SK-MEL-5 (cell line): ENCODE results near the gene IGFALS. TPM values are rescaled to one million over a fixed set of nuclear protein-coding genes. Genes with fewer than 3 reads are reported as not detected.

Source experiments
- DNase-seq: peaks from one replicate; pipeline ENCODE4 v3.0.0-alpha.2; 2016; ENCODE audit warnings: low read depth, low spot score
- in situ Hi-C: cut with HindIII; loops from 2 replicates; pipeline ENCODE4 v1.10.0; 2016; ENCODE audit warnings: low sequenced_read_pairs, high pct_unique_total_duplicates, low pct_unique_long_range_greater_than_20kb
- total RNA-seq: library from RNA; depleted of rRNA; stranded (reverse); fragments of >200 nt; shearing (Covaris generic); gene quantifications from 2 replicates; pipeline ENCODE4 v1.2.3, GENCODE V29; 2014

IGFALS gene
- total RNA-seq, 1 experiment from 2014 or later = not detected

DNA sequence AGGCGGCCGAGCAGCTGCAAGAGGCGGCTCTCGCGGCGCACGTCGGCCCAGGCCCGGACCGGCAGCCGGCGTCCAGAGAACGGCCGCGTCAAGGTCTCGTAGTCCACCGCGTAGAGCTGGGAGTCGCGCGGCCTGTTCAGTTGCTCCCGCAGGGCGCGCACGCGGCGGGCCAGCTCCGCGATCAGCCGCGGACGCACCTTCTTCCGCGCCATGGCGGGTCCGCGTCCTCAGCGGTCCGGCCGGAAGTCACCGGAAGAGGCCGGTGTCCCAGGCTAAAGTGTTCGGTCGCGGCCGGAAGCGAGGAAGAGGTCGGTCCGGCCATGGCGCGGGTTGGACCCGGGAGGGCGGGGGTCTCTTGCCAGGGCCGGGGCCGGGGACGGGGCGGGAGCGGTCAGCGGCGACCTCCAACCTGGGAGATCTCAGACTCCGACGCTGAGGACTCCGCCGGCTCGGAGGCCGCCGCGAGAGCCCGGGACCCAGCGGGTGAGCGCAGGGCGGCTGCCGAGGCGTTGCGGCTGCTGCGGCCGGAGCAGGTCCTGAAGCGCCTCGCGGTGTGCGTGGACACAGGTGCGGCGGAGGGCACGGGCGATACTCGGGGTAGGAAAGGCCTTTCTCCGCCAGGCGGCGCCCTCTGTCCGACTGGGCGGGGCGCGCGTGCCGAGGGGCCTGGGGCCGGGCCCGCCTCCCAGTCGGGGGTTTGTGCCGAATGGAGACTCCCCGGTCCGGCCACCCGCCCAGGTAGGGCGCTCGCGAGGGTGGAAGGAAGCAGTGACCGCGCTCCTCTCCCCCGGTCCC lies 20.4 kb downstream of the IGFALS start, which contains the start of gene MRPS34:
Gene MRPS34, minus strand, starts transcription at position 227 of the 795 bp plus-strand sequence. Its CDS starts 15 bp downstream, at position 212.
- peak; percentile 77 for DNase-seq
- in situ Hi-C loops = no loop called here

DNA sequence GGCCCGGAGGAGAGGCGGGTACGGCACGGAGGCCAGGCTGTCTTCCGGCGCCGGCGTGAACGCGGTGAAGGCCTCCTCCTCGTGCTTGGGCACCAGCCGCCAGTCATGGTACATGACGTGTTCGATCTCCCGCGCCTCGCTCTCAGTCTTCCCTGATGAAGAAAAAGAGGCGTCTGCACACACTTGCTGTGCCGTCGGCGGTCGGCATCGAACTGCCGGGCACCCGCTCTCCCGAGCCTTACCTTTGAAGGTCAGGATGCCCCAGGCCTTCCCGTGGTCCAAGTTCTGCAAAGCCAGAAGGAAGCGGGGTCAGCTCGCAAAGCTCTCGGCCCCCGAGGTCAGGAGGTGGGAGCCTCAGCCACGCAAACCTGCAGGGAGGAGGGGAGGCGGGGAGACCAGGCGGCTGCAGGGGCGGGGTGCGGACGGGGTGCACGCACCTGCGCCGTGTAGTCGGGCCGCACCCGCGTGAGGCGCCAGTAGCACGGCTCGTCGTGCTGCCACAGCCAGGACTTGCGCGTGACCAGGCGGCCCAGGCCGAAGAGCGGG lies 21.1 kb downstream of the IGFALS start, which contains the start of gene EME2:
Gene EME2, plus strand, starts transcription at position 449 of the 546 bp plus-strand sequence. CDS start 418 bp downstream, outside the sequence.
- DNase-seq = no peak
- in situ Hi-C loops = no loop called here

DNA sequence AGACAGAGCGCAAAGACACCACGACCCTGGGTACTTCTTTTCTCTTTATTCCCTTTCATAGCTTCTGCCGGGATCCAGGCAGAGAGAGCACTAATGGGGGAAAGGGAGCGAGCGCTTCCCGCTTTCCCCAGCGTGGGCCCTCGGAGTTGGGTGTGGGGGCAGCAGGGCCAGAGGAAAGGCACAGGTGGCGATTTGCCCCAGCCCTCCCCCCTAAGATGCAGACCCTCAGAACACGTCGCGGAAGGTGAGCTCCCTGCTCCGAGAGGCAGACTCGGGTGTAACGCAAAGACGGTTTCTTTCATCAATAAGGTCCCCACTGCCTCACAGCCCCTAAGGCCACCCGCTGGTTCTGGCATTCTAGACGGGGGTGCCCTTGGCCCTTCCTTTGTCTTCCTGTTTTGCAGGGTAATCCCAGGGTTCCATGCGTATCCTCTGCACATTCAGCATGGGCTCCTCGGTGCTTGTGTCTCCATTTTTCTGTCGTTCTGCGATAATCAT lies 21.6 kb downstream of the IGFALS start:
- in situ Hi-C loops = no loop called here
- DNase-seq = no peak

DNA sequence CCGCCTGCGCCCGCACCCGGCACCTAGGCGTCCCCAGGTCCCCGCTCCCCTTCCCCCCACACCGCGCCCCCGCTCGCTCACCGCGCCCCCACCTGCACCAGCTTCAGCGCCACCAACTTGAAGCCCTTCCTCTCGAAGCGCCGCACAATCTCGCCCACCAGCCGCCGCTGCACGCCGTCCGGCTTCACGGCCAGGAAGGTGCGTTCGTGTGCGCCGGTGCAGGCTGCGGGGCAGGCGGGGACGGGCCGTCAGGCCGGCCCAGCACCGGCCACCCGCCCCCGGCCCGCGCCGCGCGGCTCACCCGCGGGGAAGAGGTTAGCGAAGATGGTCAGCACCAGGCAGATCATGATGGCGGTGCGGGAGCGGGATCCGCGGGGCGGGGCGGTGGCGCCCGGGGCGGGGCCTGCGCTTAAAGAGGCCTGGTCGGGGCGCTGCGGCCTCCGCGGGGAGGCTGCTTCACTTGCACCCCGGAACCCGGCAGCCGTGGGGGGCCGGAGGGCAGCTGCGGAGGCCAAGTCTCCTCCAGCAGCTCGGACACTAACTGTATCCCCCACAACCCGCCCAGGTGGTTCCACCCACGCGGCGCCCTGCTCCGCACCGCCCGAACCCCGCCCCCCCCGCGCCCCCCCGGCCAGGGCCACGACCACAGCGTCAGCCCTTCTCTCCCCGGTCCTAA lies 22.2 kb downstream of the IGFALS start, which contains the start of gene NME3:
Gene NME3, minus strand, starts transcription at position 356 of the 676 bp plus-strand sequence. Its CDS starts 9 bp downstream, at position 347.
- DNase-seq = peak; percentile 54
- in situ Hi-C loops = no loop called here

DNA sequence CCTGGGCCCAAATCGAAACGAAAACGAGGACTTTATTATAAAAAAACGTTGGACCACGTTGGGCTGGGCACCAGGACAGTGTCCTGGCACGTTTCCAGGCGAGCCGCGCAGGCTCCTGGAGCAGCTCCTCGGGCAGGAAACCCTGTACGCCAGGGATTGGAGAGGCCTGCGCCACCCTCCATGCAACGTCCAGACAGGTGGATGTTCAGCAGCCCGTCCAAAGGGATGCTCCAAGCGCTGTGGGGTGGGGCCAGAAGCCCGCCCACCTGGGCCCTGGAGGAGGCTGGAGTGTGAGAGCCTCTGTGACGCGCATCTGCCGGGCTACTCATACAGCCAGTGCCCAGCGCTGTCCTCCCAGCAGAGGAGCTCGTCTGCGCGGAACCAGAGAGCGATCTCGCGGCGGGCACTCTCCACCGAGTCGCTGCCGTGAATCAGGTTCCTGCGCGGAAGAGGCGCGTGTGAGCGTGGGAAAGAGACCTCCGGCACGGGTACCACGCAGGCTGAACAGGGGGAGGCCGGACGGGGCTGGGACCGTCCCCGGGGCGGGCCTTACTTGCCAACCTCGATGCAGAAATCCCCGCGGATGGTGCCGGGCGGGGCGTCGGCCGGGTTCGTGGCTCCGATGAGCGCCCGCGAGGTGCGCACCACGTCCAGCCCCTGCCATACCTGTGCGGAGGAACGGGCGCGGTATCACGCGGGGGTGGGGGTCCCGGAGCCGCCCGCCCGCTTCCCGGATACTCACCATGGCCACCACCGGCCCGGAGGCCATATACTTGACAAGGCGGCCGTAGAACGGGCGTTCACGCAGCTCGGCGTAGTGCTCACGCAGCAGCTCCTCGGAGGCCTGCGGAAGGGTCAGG lies 22.9 kb downstream of the IGFALS start:
- DNase-seq = no peak
- in situ Hi-C loops = no loop called here

DNA sequence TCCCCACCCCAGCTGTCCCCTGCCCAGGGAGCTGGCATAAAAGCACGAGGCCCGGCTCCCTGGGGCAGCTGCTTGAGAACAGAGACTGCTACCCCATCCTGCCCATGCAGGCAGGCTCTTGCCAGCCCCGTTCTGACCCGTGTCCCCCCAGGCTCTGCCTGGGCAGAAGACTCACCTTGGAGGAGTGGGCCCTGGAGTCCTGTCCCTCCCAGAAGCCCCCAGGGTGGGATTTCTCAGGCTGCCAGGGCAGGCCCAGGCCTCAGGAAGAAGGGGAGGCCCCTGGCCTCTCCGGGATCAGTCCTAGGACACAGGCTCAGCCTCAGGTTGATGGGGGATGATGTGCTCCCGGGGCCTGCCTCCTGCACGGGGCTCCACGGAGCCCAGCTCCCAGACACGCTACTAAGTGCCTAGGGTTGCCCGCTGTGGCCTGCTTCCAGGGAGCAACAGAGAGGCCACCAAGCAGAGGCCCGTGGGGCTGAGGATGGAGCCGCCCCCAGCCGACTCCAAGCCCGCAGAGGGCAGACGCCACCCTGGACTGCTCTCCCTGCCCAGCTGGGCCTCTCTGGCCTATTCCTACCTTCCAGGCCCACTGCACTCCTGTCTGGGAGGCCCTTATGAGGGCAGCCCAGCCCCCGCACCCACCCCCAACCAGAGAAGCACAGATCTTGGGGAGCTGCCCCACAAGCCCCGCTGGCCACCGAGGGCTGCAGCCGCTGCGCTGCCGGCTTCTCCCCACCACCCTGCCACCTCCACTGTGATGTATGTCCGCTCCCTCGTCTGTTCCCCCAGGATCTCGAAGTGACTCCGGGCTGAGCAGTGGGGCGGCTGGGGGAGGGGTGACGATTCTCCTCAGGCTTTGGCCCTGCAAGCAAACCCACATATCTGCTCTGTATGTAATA lies 23.9 kb downstream of the IGFALS start:
- no peak for DNase-seq
- in situ Hi-C loops = no loop called here

DNA sequence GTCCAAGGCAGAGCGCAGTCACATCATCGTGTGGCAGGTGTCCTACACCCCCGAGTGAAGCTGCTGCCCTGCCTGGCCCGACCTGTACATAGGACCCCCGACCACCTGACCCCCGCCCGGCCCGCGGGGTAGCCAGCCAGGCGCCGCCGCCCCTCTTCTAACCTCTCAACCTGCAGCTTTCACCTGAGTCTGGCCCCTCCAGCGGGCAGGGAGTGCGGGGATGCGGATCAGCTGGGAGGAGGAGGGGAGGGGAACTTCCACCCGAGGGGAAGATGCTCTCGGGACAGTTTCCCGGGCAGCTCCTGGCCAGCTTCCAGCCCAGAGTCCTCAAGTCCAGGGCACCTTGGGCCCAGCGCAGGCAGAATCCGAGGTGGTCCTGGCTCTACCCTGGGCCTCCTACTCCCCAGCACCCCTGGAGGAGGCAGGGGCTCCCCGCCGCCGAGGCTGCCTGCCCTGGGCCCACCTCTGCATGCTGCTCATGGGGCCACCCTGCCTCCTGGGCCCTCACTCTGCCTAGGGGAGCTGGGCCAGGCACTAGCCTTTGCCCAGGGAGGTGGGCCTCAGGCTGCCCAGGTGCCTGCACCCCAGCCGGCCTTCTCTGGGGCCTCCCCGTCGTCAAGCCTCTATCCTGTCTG lies 24.6 kb downstream of the IGFALS start:
- in situ Hi-C loops = no loop called here
- DNase-seq = no peak

DNA sequence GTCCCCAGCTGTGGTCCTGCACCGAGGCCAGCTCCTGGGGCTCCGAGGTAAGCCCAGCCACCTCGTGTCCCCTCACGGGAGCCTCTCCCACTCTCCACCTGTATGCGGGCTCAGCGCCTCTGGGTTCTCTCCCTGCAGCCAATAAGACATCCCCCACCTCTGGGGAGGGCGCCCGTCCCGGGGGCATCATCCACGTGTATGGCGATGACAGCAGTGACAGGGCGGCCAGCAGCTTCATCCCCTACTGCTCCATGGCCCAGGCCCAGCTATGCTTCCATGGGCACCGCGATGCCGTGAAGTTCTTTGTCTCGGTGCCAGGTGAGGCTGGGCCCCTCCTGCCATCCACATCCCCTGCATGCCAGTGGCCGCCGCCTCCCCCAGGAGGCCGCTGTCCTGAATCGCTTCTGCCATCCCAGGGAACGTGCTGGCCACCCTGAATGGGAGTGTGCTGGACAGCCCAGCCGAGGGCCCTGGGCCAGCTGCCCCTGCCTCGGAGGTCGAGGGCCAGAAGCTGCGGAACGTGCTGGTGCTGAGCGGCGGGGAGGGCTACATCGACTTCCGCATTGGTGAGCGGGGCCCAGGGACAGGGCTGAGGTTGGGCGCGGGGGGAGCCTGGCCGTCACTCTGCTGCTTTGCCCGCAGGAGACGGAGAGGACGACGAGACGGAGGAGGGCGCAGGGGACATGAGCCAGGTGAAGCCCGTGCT lies 25.3 kb downstream of the IGFALS start:
- DNase-seq = no peak
- in situ Hi-C loops = no loop called here

DNA sequence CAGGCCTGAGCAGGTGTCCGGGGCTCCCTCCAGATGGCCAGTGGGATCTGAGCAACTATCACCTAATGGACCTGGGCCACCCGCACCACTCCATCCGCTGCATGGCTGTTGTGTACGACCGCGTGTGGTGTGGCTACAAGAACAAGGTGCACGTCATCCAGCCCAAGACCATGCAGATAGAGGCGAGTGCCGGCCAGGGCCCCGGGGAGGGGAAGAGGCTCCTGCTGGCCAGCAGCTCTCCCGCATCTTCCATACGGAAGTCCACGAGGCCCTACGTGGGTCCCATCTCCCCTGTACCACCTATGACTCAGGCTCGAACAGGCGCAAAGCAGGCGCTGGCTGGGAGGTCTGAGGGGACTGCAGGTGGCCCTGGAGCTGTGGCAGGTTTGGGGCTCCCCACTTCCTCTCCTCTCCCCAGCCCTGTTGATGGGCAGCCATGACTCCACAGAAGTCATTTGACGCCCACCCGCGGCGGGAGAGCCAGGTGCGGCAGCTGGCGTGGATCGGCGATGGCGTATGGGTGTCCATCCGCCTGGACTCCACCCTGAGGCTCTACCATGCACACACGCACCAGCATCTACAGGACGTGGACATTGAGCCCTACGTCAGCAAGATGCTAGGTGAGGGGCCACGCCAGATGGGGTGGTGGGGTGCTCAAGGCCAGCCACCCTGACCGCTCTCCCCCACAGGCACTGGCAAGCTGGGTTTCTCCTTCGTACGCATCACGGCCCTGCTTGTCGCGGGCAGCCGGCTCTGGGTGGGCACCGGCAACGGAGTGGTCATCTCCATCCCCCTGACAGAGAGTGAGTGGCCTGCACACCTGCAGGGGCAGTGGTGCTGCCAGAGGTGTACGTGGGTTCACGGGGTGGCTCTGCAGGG lies 26.1 kb downstream of the IGFALS start:
- DNase-seq = no peak
- in situ Hi-C loops = no loop called here

DNA sequence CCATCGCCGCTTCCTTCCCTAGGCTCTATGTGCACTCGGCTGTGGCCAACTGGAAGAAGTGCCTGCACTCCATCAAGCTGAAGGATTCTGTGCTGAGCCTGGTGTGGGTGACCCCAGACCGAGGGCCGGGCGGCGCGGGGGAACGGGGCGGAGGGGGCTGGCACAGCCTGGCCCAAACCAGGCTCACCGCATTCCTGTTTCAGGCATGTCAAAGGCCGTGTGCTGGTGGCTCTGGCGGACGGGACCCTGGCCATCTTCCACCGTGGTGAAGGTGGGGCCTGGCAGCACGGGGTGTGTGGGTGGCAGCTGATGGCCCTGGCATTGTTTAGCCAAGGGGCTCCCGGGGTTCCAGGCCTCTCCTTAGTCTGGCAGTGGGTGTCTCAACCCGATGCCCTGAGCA lies 26.8 kb downstream of the IGFALS start:
- in situ Hi-C loops = no loop called here
- no peak for DNase-seq

DNA sequence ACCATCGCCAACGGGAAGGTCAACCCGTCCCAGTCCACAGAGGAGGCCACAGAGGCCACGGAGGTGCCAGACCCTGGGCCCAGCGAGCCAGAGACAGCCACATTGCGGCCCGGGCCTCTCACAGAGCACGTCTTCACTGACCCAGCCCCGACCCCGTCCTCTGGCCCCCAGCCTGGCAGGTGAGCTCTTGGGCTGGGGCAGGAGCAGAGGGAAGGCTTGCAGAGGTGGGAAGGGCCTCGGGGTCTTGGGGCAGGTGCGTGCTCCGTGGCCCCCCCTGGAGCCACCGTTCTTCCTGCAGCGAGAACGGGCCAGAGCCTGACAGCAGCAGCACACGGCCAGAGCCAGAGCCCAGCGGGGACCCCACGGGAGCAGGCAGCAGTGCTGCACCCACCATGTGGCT lies 27.3 kb downstream of the IGFALS start:
- DNase-seq = no peak
- in situ Hi-C loops = no loop called here

DNA sequence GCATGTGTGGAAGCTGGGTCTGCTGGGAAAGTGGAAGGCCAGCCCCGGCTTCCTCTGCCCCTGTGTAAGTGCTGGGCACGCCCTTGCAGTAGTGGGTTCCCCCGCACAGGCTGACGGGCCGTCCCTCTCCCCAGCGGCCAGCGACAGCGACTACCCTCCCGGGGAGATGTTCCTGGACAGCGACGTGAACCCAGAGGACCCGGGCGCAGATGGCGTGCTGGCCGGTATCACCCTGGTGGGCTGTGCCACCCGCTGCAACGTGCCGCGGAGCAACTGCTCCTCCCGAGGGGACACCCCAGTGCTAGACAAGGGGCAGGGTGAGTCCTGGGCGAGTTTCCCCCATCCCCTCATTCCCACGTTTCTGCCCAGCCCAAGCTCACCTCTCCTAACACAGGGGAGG lies 27.7 kb downstream of the IGFALS start:
- no peak for DNase-seq
- in situ Hi-C loops = no loop called here

DNA sequence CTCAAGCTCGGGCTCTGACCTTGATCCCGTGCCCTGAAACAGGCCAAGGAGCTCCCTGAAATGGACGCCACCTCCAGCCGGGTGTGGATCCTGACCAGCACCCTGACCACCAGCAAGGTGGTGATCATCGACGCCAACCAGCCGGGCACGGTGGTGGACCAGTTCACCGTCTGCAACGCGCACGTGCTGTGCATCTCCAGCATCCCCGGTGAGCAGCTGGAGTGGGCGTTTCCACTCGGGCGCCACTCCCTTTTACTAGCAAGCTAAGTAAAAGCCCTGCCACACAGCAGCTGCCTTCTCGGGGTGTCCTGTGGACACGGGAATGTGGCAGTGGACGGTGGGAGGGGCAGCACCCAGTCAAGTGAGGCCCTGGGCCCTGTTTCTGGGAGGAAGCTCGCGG lies 28.5 kb downstream of the IGFALS start:
- in situ Hi-C loops = no loop called here
- DNase-seq = no peak

DNA sequence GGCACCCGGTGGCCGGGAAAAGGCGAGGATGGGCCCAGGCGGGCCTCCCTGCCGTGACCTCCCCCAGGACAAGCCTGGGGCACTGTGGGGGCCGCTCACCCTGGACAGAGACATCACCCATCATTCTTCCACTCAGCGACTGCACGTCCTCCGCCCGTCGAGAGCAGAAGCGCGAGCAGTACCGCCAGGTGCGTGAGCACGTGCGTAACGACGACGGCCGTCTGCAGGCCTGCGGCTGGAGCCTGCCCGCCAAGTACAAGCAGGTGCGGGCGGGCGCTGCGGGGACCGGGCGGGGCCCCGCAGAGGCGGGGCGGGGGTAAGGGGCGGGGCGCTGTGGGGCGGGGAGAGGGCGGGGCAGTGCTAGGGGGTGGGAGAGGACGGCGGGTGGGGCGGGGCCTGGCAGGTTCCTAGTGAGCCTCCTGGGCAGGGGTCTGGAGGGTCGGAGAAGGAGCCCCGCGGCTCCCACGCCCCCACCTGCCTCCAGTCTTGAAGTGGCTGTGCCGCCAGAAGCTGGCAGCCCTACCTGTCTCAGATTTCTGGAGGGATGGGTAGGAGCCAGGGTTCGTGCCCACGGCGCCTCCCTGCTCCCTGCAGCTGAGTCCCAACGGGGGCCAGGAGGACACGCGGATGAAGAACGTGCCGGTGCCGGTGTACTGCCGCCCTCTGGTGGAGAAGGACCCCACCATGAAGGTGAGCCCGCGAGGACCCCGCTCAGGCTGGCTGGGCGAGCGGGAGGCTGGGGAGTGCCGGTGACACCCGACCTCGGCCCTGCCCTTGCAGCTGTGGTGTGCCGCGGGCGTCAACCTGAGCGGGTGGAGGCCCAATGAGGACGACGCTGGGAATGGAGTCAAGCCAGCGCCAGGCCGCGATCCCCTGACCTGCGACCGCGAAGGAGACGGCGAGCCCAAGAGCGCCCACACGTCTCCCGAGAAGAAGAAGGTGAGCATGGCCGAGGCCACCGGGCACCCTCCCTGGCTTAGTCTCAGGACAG lies 29.7 kb downstream of the IGFALS start:
- in situ Hi-C loops = no loop called here

More for the DNA sequence above, 29.7 kb downstream of the IGFALS start:
- no peak for DNase-seq
